Nucleus accumbens (tissue), 56 donors: Measurements from ENCODE around the gene PRSS56.

Source experiments
- DNase-seq, 56 donors: peaks; one replicate each; lab custom pipeline; 2025; lab: John Stamatoyannopoulos, UW

The PRSS56 gene

DNA sequence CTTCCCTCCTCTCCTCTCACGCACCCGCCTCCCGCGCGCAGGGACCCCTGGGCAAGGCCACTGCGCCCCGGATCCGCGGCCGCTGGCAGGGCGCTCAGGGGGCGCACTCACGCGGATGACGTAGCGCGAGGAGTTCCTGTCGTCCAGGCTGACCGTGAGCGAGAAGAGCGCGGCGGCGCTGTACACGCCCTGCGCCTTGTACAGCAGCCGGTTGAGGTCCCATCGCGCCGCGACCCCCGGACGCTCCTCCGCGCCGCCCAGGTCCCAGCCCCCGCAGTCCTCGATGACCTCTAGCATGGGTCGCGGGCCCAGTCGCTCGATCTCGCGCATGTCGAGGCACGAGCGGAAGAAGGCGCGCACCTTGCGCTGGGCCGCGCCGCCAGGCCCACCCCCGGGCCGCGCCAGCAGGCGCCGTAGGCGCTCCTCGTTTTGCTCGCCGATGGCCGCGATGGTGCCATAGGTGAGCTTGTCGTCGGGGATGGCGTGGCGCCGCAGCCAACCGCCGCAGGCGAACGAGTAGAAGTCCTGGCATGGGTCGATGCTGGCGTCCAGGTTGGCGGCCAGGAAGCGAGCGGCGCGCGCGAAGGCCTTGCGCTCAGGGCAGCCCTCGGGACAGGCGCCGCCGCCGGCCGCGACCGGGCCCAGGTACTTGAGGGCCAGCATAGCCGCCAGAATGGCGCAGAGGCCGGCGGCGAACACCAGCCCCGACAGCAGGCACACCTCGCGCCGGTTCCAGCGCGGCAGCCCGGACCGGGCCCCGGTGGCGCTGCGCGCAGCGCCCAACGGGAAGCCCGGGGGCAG lies 34.2 kb upstream of the PRSS56 start:
- DNase-seq: no peak

DNA sequence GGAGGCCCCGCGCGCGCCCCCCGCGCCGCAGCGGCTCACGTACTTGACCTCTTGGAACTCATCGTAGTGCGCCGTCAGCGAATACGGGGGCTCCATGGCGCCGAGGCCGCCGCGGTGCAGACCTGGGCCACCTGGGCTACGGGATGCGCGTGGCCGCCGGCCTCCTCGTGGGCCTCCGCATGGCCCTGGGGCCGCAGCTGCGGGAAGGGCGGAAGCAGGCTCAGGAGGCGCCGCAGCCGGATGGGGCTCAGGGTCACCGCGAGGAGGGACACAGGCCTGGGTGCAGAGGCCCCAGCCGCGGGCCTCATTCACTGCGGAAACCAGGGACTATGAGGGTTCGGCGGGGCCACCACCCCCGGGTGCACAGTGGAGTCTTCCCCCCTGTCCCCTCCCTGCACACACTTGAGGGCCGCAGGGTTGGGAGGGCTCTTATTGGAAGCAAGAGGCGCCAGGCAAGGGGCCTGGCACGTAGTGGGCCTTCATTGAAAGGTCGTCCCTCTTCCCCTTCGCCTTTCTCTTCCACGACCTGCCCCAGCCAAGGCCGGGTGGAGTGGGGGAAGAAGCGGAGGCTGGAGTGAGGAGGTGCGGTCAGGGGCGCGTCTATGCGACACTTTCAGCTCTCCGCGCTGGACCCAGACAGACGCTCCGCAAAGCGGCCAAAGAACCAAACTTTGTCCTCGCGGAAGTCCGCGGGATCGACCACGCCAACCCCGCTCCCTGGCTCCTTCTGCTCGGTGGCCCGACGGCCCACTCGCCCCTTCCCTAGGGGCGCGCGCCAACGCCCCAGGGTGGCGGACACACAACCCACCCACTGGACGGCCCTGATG lies 33.4 kb upstream of the PRSS56 start:
- no peak for DNase-seq

DNA sequence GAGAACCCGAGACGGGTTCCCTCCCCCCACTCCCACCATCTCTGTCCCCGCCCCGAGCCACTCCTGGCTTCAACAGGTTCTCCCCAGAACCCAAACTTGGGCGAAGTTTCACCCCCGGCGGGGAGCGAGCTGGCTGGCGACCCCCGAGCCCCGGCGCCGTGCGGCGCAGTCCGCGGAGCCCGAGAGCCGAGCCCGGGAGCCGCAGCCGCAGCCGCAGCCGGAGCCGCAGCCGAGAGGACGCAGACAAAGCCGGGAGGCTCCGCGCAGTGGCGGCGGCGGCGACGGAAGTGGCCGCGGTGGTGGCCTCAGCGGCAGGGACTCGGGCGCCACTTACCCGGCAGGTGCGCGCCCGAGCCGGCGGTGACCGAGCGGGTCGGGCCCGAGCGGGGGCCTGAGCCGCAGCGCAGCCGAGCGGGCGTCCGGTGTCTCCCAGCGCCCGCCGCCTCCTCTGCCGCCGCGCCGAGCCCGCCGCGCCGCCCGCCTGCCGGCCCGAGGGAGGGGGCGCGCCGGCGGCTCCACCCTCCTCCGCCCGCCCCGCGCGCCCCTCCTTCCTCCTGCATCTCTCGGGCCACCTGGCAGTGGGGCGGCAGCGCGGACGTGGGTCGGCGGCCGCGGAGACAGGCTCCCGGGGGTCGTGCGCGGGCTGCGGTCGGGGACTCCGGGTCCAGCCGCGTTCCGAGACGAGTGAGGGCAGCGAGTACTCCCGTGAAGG lies 32.6 kb upstream of the PRSS56 start, which contains the start of gene ECEL1:
Gene ECEL1 (minus strand): TSS at position 450 of the 712 bp plus-strand sequence. CDS start 1,181 bp downstream, outside the sequence.
- no peak for DNase-seq

DNA sequence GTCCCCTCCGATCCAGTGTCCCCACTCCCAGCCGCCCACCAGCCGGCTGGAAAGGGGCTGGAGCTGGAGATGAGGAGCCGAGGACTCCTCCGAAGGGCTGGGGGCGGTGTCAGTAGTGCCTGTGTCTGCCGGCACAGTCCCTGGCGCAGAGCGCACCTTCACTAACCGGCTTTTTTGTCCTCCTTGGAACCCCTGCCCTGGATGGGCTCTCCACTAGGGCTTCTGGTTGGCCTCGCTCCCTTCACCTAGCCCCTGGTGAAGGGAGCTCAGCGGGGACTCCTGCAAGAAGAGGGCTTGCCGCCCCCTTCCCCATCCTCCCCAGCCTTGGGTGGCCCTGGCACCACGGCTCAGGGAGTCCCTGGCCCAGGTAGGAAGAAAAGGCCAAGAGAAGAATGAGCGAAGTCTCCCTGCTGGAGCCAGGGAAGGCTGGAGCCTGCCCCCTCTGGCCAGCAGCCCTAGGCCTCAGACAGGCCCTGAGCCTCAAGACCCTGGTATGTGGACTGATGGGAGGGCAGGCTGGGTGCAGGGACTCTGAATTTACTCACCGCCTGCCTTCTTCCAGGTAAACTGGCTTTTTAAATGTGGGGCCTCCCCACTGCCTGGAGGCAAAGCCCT lies 32.0 kb upstream of the PRSS56 start:
- DNase-seq: no peak

DNA sequence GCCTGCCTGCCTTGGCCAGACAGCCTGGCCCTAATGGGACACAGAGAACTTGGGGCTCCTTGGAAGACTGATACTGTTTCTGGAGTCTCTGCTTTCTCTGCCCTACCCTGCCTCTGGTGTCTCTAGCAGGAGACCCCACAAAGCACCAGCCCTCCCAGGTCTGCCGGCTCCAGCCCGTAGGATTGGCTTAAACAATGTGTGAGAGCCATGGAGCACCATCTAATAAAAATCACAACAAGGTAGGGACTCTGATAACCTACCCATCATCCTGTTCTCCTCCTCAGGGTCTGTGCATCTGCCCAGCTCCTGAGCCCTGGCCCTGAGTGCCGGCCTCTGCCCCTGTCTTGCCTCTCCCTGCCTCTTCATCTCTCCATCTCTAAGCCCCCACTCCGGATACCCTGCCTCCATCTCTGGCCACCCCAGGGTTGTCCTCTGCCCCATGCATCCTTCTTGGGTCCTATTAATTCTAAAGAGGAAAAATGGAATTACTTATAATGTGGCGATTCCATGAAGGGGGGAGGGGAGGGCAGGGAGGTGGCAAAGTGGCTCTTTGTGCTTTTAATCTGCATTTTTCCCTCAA lies 31.4 kb upstream of the PRSS56 start:
- DNase-seq: no peak

DNA sequence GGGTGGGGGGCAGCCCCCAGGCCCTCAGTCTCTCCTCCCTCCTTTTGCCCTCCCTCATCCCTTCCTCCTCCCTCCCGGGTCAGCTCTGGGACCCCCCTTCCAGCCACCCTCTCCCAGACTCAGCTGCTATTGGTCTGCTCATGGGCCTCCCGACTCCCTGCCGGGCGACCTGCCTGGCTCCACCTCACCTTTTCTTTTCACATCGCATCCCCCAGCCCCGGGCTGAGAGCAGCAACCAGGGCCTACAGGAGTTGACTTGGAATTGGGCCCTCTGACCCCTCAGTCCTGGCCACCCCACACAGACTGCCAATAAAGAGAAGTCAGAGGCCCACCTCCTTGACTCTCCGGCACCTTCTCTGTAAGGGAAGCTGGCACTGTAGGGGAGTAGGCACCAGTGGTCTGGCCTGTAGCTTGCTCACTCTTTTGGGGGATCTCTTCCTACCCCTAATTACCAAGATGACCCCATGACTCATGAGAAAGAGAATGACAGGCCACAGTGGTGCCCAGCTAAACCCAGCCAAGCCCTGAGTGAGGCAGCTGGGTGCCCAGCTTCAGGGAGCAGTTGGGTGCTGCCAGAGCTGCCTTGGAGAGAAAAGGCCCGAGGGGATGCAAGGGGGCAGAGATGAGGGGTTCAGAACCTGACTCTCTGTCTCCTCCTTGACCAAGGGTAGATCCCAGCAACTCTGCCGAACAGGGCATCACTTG lies 30.5 kb upstream of the PRSS56 start:
- no peak for DNase-seq

DNA sequence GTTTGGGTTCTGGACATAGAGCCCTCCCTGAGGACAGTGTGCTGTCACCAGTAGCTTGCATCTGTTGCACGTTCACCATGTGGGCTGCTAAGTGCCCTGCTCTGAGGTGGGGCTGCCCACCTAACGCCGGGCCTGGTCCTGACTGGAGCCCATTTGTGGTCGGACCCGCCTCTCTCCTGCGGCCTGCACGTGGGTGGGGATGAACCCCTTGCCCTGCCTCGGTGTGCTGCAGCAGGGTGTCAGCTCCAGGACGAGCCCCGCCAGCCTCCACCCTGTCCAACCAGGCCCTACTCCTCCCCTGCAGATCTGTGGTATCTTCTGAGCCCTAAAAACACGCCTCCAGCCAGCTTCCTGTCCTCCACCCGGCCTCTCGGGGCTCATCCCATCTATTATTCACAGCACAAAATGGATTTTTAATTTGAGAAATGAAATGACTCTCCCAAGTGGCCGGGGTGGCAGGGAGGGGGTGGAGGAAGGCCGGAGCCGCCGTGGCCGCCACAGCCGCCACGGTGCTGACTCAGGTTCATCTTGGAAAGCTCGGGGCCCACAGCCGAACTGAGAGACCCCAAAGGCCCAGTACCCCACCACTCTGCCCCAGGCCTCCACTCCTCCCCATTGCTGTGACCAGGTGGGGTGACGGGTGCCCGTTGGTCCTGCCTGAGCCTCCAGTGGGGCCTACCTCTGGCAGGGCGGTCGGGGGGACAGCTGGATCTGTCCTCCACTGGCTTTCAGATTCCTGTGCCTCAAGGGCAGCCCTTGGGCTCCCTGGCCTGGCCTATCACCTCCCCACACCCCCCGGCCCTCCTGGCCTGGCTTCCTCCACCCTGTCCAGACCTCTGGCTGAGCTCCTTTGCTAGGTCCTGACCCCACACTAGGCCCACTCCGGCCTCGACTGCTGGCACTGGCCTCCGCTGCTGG lies 29.7 kb upstream of the PRSS56 start:
- DNase-seq: no peak

DNA sequence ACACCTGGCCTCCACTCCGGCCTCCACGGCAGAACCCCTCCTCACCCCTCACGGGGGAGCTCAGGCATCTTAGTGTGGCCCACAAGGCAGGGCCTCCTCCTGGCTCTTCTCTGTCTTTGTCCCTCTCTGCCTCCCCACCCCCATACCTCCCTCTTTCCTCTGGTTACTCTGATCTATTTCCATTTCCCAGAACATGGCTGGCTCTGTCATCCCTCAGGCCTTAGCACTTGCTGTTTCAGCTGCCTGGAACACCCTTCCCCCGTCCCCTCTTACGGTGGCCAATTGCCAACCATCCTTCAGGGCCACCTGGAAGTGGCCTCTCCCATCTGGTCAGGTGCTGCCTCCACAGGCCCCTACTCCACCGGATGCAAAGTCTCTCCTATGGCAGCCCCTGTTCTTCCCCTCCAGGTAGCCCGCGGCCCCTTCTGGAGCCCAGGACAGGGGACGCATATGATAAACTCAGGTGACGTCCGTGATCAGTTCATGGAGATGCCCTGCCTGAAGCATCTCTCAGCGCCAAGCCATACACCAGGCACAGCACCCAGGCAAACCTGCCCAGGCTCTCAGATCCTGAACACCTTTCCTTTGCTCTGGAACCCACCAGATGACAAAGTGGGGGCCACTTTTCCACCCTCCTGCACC lies 28.9 kb upstream of the PRSS56 start:
- DNase-seq: no peak

DNA sequence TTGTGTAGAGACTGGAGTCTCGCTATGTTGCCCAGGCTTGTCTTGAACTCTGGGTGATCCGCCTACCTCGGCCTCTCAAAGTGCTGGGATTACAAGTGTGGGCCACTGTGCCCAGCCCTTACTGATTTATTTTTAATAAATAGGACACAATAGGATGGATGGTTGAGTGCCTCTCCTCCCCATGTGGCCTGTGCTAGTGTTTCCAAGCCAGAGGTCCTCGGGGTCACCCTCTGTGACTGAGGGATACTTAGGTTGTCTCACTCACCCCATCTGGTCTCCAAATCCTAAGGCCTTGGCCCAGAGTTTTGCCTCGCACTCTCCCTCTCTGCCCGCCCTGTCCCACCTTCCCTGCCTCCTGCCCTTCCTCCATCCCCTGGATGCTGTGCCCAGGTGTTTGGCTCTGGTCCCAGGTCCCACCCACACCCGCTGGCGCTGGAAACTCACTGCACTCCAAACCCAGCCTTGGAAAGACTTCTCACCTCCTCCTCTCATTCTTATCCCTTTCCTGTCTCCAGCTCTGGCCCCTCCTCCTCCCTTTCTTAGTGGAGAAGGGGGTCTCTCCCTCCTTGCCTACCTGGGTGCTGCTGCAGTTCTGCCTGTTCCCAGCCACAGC lies 27.8 kb upstream of the PRSS56 start:
- no peak for DNase-seq

DNA sequence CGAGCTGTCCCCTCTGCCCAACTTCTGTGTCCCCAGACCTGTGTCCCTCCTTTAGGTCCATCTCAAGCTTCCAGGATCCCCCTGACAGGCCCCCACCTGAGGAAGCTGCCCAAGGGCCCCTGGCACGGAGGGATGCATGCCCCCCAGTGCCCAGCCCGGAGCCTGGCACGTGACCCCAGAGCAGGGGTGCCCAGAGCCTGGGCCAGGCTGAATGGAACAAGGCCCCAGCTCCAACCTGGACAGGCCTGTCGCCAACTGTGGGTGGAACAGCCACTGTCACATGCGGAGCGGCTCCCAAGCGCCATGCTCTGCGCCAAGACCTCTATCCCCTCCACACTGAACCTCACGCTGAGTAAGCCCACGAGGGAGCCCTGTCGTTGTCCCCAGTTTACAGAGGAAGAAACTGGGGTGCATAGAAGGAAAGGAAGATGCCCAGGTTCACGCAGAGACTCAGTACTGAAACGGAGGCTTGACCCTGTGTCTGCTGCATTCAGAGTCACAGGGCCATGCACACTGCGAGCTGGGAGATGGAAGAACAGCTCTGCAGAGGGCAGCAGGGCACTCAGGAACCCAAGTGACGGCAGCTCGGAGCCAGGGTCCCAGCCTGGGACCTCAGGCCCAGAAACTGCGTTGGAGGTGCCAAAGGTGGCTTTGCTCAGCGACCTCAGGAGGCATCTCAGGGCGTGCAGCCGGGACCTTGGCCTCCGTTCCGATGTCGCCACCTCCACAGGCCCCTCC lies 27.1 kb upstream of the PRSS56 start:
- no peak for DNase-seq

DNA sequence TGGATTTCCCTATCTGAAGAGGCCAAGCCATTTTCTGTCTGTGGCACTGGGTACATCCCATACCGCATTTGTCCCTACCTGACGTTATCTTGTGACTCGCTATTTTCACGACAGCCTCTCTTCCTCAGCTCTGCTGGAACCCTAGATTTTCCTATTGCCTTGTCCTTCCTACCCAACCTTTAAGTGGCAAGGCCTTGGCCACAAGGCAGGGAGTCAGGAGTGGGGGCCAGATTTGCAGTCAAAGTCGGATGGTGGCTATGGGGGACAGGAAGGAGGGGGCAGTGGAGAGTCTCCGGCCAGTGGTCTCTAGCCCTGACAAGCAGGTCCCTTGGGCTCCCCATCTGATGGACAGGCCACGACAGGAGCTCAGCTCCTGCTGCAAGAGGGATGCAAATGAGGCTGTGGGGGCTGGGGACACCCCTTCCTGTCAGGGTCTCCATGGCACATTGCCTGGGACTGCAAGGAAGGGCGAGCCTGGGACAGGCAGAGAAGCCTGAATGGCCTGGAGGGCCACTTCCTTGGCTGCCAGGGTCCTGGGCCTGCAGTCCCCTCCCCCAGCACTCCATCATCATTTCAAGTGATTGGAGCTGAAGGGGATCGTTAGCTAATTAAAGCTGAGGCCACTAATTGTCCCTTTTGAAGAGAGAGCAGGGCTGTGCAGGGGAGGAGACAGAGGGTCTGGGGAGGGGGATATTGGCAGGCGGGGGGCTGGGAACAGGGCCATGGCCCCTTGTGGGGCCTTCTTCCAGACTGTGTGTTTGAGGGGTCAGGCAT lies 26.3 kb upstream of the PRSS56 start:
- DNase-seq: no peak

DNA sequence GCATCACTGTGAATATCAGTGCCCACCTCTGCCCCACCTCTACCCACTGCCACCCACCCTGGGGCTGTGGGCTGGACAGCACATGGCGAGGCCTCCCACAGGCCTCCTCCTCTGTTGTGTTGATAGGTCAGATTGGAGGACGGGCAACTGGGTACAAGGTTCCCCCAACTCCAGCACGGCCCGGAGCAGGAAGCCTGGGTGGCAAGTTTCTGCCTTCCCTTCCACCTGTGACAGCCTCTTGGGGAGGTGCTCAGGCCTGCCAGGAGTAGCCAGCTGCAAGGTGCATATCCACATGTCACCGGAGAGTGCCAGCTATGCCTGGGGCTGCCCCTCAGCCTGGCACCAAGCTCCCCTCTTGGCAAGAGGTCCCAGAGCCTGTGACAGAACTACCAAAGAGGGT lies 25.6 kb upstream of the PRSS56 start:
- no peak for DNase-seq

DNA sequence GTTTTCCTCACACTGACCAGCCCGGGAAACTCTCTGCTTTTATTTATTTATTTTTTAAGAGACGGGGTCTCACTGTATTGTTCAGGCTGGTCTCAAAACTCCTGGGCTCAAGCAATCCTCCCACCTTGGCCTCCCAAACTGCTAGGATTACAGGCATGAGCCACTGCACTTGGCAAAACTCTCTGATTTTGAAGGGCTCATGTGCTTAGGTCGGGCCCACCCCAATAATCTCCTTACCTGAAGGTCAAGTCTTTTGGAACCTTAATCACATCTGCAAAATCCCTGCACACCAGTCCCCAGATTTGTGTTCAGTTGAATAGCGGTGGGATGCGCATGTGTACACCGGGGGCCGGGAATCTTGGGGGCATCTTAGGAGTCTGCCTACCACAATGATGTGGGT lies 24.9 kb upstream of the PRSS56 start:
- DNase-seq: no peak

DNA sequence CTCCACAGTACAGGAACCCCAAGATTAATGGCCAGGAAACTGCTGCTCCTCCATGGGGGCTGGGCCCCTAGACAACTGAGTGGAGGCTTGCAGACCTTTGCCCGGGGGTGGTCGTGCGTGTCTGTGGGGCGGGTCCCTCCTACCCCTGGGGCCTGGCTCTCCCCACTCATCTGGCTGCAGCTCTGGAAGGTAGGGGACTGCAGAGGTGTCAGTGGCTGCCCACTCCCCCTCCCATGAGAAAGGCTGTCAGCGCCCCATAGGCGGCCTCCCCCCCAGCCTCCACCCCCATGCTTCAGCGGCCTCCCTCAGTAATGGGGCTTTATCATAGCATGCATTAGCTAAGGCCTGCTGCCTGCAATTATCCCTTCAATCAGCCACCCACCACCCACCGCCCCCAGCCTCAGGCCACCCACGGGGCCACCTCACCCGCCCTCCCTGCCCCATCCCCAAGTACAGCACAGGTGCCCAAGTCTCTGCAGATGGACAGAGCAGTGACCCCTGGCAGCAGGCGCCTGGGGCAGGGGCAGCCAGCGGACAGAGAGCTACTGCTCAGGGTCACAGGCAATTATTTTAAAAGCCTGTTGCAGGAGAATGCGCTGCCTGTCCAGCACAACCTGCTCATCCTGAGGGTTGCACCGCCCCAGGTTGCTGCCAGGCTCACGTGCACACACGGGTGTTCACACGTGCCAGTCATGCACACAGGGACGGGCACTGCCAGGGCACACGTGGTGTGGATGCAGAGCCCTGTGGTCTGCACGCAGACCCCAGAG lies 23.5 kb upstream of the PRSS56 start:
- DNase-seq: no peak

DNA sequence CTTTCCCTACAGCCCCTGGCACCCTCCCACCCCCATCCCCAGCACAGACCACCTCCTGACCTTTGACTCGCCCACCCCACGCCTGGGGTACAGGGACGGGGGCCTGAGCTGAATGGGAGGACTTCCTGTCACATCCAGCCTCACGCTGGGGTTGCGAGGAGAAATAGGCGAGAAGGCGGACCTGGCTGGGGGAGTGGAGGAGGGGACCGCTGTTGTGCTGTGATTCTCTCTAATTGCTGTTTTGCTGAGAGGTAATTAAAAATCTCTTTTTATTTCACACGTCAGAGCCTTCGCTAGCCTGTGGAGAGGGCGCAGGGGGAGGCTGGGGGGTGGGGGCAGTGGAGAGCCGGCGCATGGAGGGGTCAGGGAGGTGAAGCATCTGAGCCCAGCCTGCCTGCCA lies 22.8 kb upstream of the PRSS56 start:
- DNase-seq: no peak
